HG03108 (cell line): ENCODE results near the gene SERF1A.
"Not testable (repeated sequence)": the region's sequence is repeated elsewhere in the genome, so short reads cannot be mapped to it uniquely, and the experiment has no call there.

Source experiments
- ATAC-seq: cut with Tn5 transposase; IDR thresholded peaks from one replicate; pipeline ENCODE4 v1.9.1; 2021; ENCODE audit warnings: moderate library complexity; ENCODE audit not compliant: unreplicated experiment

The SERF1A gene

GRCh38 chr5:70900533-70901271 is at the start of gene SERF1A:
Gene SERF1A, plus strand, starts transcription at chr5:70900669. Its CDS starts 201 bp downstream, at chr5:70900870.
- peak; percentile 86 for ATAC-seq

- ATAC-seq: not testable (repeated sequence)
Observed at GRCh38 chr5:70866778-70867177, 33.7 kb upstream of the SERF1A start.

GRCh38 chr5:70870626-70871025 is 29.8 kb upstream of the SERF1A start:
- not testable (repeated sequence) for ATAC-seq

GRCh38 chr5:70896076-70896475 is 4.4 kb upstream of the SERF1A start:
- not testable (repeated sequence) for ATAC-seq

- not testable (repeated sequence) for ATAC-seq
Observed at GRCh38 chr5:70901272-70901571, 753 bp downstream of the SERF1A start.

GRCh38 chr5:70906624-70907023 is 6.2 kb downstream of the SERF1A start:
- ATAC-seq: not testable (repeated sequence)

- not testable (repeated sequence) for ATAC-seq
Observed at GRCh38 chr5:70916829-70917228, 16.4 kb downstream of the SERF1A start.

- not testable (repeated sequence) for ATAC-seq
Observed at GRCh38 chr5:70925211-70925562, 24.7 kb downstream of the SERF1A start.

- ATAC-seq: not testable (repeated sequence)
Observed at GRCh38 chr5:70931709-70932368, 31.4 kb downstream of the SERF1A start.

GRCh38 chr5:70932560-70932959 is 32.1 kb downstream of the SERF1A start:
- ATAC-seq: not testable (repeated sequence)

- ATAC-seq: not testable (repeated sequence)
Observed at GRCh38 chr5:70953068-70953467, 52.6 kb downstream of the SERF1A start.
